GM21723 (cell line): Measurements from ENCODE around the gene SGMS2.
A peak's percentile ranks its signal among the peaks of the same experiment; 100 is the strongest.

ENCODE experiments used
- ATAC-seq: cut with Tn5 transposase; IDR thresholded peaks from one replicate; pipeline ENCODE4 v1.9.1; 2021; ENCODE audit warnings: mild to moderate bottlenecking, moderate library complexity; ENCODE audit not compliant: unreplicated experiment

SGMS2 gene

DNA sequence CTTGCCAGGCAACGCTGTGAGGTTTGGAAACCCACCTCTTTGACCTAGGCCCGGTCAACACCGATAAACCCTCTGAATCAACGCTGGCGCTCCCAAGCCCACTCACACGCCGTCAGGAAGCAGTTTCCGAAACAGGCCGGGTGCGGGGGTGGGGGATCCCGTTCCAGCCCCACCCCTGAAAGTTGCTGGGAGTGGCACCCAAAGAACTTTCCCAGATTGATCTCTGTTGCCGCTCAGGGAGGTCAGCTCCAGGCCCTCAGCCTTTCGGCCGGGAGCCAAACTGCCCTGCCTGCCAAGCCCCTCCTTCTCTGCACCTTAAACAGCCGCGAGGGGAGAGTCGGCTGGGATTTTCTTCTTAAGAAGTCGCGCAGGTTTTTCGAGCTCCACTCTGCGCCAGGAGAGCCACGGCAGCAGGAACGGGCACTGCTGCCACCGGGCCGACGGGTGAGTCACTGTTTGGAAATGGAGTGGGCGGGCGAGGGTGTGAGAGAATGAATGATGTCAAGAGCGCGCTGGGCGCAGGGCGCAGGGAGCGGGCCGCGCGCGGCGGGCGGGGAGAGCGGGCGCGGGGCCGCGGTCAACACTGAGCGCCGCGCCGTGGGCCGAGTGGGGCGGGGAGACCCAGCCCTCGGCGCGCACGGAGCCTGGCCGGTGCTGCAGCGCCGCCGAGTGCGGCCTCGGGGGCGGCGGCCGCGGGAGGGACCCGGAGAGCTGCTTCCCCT is at the start of gene SGMS2:
SGMS2 (plus strand) TSS at position 583 of the 722 bp plus-strand sequence. CDS start 70,622 bp downstream, outside the sequence.
- peak; percentile 65 for ATAC-seq

DNA sequence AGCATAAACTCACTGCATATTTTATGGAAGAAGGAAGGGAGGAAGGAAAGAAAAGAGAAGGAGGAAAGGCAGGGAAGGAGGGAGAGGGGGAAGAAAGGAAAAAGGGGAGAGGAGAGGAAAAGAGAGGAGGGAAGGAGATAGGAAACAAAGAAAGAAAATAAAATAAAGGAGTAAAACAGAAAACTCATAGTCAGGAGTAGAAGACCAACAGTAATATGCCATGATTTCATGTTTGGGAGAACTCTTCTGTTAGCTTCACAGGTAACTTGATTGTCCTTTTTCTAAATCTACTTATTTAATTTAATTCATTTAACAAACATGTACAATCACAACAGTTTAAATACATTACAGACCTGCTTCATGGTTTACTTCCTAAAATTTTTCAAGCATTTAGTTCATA is 46.8 kb upstream of the SGMS2 start:
- no peak for ATAC-seq

DNA sequence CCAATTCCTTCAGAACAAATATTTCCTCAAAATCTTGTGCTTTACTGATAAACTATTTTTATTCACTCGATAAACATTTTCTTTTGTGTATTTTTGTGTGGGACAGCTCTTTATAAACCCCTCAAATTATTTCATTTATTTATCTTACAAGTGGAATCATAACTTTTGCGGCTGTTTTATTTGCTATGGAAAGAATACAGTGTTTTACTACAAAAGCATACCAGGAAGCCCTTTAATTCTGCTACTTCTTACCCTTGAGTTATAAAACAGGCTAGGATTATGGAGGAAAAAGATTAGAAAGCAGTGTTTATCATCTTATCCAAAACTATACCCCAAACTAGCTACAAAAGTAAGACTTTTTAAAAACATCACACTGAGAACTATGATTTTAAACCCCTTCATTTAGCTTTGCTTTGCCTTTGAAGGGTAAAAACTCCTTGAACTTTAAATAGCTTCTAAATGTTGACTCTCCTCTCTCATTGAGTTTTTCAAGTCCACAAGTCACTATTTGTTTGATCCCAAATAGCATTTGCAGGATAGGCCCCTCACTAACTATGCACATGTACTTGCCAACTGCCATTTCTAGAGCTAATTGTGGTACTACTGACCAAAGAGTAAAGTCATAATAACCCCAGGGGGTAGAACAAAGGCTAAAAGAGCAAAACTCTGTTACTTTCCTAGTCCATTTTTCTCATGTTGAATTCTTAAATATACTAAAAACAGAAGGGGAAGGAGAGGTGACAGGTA is 45.8 kb upstream of the SGMS2 start:
- no peak for ATAC-seq

DNA sequence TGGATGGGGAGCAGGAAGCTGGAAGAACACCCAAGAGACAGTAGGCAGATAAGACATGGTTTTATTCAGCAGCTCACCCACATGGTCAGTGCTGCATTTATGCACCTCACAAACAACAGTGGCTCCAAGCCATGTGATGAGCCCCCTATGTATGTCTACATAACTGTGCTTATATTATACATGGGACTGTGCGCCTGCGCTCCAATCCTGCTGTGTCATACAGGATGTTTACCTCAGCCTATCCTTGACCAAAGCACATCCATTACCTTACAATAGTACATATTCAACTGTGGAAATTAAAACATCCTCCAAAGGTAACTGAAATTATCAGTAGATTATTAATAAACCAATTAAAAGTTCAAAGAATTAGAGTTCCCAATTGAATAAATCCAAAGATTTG is 44.1 kb upstream of the SGMS2 start:
- no peak for ATAC-seq

DNA sequence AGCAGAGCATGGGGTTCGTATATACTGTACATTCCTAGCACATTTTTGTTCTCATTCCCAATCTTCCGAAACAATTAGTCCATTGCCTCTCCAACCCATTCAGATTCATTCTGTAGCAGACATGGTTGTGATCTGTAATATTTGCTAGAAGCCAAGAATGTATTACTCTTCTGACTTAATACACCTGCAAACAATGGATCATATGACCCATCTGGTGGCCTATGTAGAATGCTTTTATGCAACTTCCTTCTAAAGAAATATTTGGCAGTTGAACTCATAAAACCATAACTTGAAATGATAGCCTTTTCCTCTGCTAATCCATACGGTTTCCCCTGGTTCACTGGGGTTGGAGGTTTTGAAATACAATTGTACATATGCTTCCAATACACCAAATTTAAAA is 32.8 kb upstream of the SGMS2 start:
- no peak for ATAC-seq

DNA sequence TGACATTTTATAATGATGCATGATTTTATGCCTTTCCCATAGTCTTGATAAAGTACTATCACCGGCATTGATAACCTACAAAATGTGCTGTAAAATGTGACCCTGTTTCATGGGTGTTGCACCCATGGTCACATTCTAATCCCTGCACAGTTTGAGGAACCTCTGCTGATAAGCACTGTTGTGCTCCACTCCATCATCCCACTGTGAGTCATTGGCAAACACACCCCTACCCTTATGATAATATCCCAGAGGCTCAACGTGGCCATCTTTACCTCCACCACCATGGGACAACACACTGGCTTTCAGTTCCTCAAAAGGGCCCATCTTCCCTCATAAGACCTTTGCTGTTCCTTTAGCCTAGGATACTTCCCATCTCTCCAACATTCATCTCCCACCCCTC is 32.0 kb upstream of the SGMS2 start:
- no peak for ATAC-seq

DNA sequence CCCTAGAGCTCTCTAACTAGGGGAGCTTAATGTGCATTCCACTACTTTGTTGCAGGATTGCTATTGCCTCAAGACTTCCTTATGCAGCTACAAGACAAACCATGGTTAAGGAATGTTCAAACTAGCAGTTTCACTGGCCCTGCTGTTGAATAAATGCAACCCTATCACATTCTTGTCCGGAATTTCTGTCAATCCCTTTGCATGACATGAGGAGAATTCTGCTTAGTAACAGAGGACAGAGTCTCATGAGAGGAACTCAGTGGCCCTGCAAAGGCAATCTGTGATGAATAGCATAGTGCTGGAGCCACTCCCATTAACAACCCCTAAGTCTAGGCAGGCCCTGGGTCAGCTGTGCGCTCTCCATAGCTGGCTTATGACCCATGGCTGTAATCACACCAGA is 30.7 kb upstream of the SGMS2 start:
- no peak for ATAC-seq

DNA sequence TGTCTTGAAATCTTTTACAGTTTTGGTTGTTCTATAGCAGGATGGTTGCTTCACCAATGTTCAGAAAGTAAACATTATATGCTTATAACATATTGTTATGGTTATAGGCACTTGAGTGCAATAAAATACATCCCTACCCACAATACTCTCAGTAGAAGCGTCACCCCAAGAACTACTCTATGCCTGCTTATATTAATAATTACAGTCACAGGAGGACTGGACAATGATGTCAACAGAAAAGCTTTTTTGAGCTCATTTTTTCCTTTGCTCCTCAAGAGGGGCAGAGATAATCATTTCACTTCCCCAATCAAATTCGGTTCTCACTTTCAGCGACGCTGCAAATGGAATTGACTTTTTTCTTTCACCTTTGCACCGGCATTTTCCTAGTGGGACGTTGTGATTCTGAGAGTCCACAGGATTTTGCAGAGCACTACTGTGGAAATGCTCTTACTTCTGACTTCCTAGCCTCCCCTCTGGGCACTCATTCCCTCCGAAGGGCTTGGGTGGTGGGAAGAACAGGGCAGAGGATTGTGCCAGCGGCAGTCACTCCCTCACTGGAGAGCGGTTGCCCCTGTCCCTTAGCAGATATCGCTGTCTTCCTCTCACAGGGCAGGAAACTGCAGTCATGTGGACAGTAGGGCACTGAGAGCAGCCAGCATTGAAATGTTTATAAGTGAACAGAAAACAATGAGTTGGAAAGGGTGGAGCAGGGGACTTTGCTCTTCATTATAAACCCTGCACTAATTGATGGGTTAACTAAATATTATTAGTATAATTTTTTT is 24.9 kb upstream of the SGMS2 start:
- ATAC-seq: no peak

DNA sequence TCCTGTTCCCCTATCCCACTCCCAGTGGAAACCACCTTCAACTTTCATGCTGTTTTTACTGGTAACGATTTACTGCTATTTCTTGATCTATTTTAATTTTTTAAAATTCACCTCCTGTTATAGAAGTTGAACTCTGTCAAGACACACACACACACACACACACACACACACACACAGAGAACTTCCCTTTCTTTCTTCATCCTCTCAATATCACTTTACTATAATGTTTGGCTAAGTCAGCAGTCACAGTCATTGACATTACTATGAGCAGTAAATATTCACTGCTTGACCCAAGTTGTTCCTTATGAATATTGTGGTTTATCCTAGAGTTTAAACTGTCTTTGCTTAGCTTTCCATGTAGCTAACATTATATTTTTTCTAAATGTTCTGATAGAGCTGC is 24.0 kb upstream of the SGMS2 start:
- ATAC-seq: no peak

DNA sequence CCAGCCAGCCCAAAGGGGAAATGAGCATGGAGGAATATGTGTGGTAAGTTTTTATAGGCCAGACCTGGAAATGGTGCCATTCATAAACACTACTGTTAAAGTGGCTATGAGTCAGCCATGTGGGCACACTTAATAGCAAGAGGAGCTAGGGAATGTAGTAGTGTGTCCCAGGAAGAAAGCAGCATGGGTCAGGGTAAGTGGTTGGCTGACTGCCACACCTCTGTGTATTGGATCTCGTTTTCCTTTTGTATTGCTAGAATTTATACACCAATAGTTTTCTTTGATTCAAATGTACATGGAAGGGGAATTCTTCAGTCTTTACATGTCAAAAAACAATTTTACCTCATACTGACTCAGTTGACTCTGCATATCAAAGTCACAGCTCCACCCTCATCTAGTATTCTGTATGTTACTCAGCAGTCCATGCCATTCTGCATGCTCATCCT is 22.9 kb upstream of the SGMS2 start:
- no peak for ATAC-seq

DNA sequence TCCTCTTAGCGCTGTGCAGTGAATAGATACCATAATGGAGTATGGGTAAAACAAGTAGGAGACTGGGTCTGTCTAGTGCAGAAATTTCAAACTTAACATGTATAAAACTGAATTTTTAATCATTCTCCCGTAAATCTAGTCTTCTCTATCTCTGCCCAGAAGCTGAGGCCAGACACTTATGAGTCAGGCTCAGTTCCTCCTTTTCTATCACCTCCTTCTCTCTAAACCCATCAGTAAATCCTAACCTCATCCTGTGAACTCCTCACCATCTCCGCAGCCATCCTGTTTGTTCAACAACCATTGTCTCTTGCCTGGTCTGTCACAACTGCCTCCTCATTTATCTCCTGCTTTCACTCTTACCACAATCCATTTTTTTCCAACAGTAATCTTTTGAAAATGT is 19.8 kb upstream of the SGMS2 start:
- ATAC-seq: no peak

DNA sequence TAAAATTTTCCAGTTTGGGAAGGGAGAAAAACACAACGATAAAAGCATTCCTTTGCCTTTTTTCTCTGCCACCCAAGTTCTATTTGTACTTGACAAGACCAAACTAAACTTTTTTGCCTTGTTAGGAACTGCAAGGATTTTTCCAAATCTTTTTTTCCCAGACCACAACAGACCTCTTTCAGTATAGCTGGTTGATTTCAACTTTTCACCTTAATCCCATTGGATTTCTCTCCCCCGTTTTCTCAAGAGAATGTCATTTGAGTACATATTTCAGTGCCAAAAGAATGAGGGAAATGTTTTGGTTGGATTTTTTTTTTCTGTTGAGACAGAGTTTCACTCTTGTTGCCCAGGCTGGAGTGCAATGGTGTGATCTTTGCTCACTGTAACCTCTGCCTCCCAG is 18.5 kb upstream of the SGMS2 start:
- no peak for ATAC-seq

DNA sequence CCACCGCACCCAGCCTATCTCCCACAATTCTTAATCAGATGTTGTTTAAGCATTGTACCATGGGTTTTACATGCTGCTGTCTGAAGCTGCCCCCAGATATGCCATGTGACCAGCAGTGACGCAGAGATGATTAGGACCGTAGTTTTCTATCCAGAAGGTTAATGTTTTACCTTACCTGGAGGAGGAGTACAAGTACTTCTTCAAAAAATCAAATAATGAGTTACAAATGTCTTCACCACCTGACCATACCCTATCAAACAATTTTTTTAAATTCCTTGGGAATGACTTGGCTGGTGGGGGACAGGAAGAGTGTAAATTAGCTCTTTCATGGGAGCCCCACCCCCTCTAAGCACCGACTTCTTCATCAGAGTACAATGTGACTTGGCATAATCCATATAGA is 16.2 kb upstream of the SGMS2 start:
- ATAC-seq: no peak

DNA sequence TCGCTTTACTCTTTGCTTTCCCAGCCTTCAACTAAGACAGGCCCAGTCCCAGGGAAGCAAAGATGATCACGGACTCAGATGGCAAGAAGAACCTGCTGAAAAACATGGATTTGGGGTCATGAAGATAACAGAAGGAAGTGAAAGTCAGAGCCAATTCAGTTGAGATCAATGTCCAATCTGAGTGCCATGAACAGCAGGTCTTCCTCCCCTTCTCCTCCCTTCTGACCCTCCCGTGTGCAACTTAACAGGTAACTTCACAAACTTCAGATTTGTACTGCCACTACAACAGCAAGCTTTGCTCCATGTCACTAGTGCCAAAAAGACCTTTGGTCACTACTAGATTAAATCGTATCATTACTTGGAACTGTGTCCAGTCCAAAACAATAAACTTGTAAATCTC is 15.5 kb upstream of the SGMS2 start:
- ATAC-seq: no peak

DNA sequence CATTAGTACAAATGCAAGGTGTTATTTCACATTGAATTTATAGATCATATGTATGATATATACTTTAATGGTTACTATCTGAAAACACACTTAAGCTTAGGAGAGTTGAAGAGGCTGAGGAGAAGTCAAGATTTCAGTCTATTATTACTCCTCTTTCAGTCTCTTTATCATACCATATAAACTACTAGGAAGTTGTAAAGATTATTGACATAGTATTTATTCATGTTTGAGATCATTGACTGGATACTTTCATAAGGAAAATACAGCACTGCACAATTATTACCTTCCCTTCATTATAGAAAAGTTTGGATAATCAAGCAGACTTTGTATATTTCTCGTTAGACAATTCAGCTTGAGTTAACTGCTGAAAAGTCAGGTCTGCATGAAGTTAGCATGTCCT is 10.0 kb upstream of the SGMS2 start:
- ATAC-seq: no peak

DNA sequence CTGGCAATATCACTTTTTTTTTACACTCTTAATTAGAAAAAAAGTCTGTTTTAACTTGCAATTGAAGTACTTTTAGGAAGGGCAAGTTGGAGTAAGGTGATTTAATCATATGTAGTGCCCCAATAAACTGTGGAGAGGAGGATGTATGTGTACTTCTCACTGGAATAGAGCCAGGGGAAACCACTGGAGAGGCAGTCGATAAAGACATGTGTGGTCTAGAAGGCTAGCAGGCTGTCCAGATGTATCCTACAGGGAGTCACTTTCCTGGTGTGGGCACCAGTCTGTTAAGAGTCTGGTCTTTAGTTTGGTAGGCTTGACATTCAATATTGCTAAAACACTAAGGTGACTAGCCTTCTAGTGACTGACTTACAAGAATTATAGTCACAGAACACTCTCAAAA is 9.6 kb upstream of the SGMS2 start:
- ATAC-seq: no peak

DNA sequence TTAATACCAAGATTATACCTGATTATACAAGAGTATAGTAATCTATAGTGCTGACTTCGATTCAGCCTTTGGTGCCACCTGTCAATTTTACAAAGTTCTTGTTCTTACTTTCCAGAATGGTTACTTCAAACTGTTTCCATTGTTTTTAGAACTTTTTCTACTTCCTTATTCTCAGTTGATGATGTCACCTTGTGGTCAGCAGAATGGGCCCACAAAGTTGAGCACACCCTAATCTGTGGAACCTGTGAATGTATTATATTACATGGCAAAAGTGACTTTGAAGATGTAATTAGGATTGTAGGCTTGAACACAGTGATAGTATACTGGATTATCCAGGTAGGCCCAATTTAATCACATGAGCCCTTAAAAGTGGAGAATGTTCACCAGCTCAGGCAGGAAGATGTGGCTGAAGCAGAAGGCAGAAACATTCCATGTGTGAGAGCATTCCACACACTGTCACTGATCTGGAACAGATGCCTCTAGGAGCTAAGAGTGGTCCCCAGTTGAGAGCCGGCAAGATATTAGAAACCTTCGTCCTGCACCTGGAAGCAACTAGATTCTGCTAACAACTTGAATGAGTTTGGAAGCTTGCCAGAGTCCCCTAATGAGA is 6.3 kb upstream of the SGMS2 start:
- no peak for ATAC-seq

DNA sequence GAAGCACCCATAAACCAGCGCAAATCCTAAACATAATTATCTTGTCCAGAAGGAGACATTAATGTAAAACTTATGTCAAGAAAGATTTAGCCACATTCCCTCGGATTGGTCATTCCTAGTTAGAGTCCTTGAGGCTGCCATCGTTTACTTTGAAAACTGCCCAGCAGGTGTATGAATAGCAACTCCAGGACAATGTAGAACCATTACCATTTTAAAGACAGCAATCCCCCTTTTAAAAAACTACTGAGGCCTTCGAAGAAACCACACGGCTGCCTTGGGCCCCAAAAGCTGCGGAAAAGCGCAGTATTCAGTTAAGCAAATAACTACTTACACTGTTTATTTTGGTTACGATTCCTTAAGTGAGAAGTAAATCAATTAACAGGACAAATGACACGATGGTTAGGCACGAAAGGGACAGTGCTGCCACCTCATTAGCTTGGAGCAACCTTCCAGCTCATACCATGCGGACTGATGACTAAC is 822 bp upstream of the SGMS2 start:
- ATAC-seq: no peak

DNA sequence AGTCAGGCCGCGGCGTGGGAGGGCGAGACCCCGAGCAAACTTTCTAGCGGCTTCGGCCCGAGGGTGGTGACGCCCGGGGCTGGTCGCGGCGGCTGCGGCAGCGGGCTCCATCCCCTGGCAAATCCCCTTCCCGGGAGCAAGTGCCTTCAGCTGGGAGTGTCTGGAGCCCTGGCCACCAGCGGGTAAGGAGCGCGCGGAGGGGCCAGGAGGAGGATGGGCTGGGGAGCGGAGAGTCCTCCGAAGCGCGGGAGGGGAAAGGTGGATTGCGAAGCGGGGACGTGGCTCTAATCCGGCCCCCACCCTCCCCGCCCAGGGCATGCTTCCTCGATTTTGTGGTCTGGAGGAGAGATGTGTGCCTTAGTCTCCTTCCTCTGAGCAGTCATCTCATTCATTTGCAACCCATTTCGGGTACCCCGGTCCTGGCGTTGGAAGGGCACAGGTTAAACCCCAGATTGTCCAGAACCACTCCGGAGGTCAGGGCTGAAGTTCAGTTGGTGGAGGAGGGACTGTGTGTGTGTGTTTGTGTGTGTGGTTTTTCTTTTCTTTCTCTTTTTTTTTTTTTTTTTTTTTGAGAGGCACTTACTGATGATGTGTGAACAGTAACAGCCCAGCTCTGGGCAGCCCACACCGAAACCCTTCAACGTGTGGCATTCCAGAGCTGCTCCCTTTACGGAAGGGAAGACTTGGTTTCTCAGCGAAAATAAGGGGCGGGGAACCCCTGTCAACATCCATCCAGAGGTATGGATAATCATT is 516 bp downstream of the SGMS2 start:
- peak; percentile 39 for ATAC-seq

DNA sequence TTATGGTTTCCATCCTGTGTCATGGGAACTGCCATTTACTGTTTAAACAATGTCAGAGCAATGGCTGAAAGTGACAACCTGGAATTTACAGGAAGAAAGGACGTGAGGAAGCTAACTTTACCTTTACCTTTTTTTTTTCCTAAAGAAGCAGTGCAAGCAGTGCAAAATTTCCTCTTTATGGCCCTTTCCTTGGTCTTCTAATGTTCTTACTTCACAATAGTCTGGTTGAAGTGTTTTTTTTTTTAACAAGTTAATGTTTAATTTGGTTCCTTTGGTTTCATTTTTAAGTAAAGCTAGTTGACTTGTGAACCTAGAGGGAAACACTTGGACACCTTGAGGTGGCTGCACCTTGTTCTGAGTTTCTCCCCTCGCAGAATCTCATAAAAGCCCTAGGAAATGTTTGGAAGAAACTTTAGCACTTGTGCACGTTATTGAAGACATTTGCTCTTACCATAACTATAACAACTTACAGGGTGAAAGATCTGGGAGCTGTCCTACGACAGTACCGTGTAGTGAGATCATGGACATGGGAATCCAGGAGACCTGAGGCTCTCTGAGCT is 1.8 kb downstream of the SGMS2 start:
- no peak for ATAC-seq
